Measurements from ENCODE around the gene SPTLC3. TPM values are rescaled to one million over a fixed set of nuclear protein-coding genes. Genes with fewer than 3 reads are reported as not detected.

Gene SPTLC3
- total and polyA plus RNA-seq, 2 experiments from 2014 or later = 0.52 to 0.66 TPM

- DNase-seq (ENCODE audit: low spot score) (no peak), ATAC-seq (no peak)
- peaks cover 1% of the 10 kb centered on the region; the same call in 2 of the 3 replicates for H3K4me1 Mint-ChIP-seq
- Histone ChIP-seq H3K4me3 (no peak overlapping the region), H2AFZ (0 out of 2 replicates have a peak overlapping the region, but pooled peaks have one; percentile 38), H3K79me2 (replicated peaks; ENCODE audit: insufficient read depth) (no peaks in the 10 kb centered on the region), H3K36me3 (ENCODE audit: insufficient read depth) (no peaks in the 10 kb centered on the region), H3K27me3 (ENCODE audit: insufficient read depth) (no peaks in the 10 kb centered on the region), H3K27ac (ENCODE audit: low read depth) (no peak overlapping the region), H3F3A (replicated peaks; ENCODE audit: low read depth) (no peaks in the 10 kb centered on the region), H4K20me1 (replicated peaks; ENCODE audit: insufficient read depth) (no peaks in the 10 kb centered on the region), H3K9me2 (ENCODE audit: insufficient read depth) (0 out of 2 replicates have a peak, but pooled peaks cover 8% of the 10 kb centered on the region), H3K4me2 (no peak overlapping the region), H3K4me1 (ENCODE audit: insufficient read depth) (no peaks in the 10 kb centered on the region)
- H3K36me3 Mint-ChIP-seq (ENCODE audit: low read depth) = no peaks in the 10 kb centered on the region
- TF ChIP-seq EZH2phosphoT487 (IDR thresholded peaks at IDR 0.05; ENCODE audit: unreplicated experiment) (no peak), POLR2AphosphoS5 (IDR thresholded peaks at IDR 0.05; ENCODE audit: low read depth) (no peak), CREB1 (CRISPR knock-in tag; IDR thresholded peaks at IDR 0.05; ENCODE audit: low read depth) (no peak), EZH2 (IDR thresholded peaks at IDR 0.05; ENCODE audit: low read depth, unreplicated experiment) (no peak), REST (IDR thresholded peaks at IDR 0.05; ENCODE audit: unreplicated experiment) (no peak), JUNB (IDR thresholded peaks at IDR 0.05; ENCODE audit: unreplicated experiment) (no peak), NANOG (IDR thresholded peaks at IDR 0.05; ENCODE audit: borderline replicate concordance) (no peak)
- TF ChIP-seq, protein P1, sequence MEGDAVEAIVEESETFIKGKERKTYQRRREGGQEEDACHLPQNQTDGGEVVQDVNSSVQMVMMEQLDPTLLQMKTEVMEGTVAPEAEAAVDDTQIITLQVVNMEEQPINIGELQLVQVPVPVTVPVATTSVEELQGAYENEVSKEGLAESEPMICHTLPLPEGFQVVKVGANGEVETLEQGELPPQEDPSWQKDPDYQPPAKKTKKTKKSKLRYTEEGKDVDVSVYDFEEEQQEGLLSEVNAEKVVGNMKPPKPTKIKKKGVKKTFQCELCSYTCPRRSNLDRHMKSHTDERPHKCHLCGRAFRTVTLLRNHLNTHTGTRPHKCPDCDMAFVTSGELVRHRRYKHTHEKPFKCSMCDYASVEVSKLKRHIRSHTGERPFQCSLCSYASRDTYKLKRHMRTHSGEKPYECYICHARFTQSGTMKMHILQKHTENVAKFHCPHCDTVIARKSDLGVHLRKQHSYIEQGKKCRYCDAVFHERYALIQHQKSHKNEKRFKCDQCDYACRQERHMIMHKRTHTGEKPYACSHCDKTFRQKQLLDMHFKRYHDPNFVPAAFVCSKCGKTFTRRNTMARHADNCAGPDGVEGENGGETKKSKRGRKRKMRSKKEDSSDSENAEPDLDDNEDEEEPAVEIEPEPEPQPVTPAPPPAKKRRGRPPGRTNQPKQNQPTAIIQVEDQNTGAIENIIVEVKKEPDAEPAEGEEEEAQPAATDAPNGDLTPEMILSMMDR (conservative IDR thresholded peaks at IDR 0.05; ENCODE audit: low read depth in 2 of 2) = no peak
- H3K9me3 Mint-ChIP-seq = no peaks in the 10 kb centered on the region
- no peak overlapping the region for H3K4me3 Mint-ChIP-seq
- no peaks in the 10 kb centered on the region for H3K27me3 Mint-ChIP-seq (ENCODE audit: insufficient read depth, low read depth, poor library complexity)
- no peak overlapping the region; the same call in 1 of the 2 replicates for H3K27ac Mint-ChIP-seq
Measured at GRCh38 chr20:13142143-13142542, 133.4 kb downstream of the SPTLC3 start.

GRCh38 chr20:13147071-13147963, 138.5 kb downstream of the SPTLC3 start:
- ATAC-seq = no peak
- H3K9me3 Mint-ChIP-seq = no peaks in the 10 kb centered on the region
- H3K27ac Mint-ChIP-seq = no peak overlapping the region
- Histone ChIP-seq H2AFZ (peak overlapping the region; percentile 74; the same call in 1 of the 2 replicates), H3F3A (replicated peaks; ENCODE audit: low read depth) (no peaks in the 10 kb centered on the region), H3K9me2 (ENCODE audit: insufficient read depth) (peaks cover 4% of the 10 kb centered on the region; the same call in 1 of the 2 replicates), H3K4me2 (no peak overlapping the region), H3K27me3 (ENCODE audit: insufficient read depth) (no peaks in the 10 kb centered on the region), H3K4me3 (no peak overlapping the region), H3K36me3 (ENCODE audit: insufficient read depth) (no peaks in the 10 kb centered on the region), H3K79me2 (replicated peaks; ENCODE audit: insufficient read depth) (no peaks in the 10 kb centered on the region), H3K4me1 (ENCODE audit: insufficient read depth) (no peaks in the 10 kb centered on the region), H4K20me1 (replicated peaks; ENCODE audit: insufficient read depth) (no peaks in the 10 kb centered on the region), H3K27ac (ENCODE audit: low read depth) (no peak overlapping the region)
- H3K27me3 Mint-ChIP-seq (ENCODE audit: insufficient read depth, low read depth, poor library complexity) = peaks cover 3% of the 10 kb centered on the region
- no peaks in the 10 kb centered on the region for H3K36me3 Mint-ChIP-seq (ENCODE audit: low read depth)
- no peak overlapping the region for H3K4me3 Mint-ChIP-seq
- H3K4me1 Mint-ChIP-seq = peaks cover 12% of the 10 kb centered on the region
- no peak for DNase-seq (ENCODE audit: low spot score)
- no peak for TF ChIP-seq REST (IDR thresholded peaks at IDR 0.05; ENCODE audit: unreplicated experiment)
- TF ChIP-seq EZH2 (IDR thresholded peaks at IDR 0.05; ENCODE audit: low read depth, unreplicated experiment) = no peak
